GM12878 (cell line): ENCODE results near the gene DMRTA2. TPM values are rescaled to one million over a fixed set of nuclear protein-coding genes. Genes with fewer than 3 reads are reported as not detected.
"Not testable (repeated sequence)": the region's sequence is repeated elsewhere in the genome, so short reads cannot be mapped to it uniquely, and the experiment has no call there.

Experiments
- ATAC-seq: fragments of 200-7000 bp; cut with Tn5 transposase; 3 replicates; pipeline ENCODE4 v1.9.1; 2020; ENCODE audit warnings: mild to moderate bottlenecking, moderate library complexity
- BruUV-seq: library from RNA; stranded (reverse); fragments of 400-500 nt; replicated peaks from 2 replicates; lab custom pipeline; 2021; lab: Mats Ljungman, UMichigan
- CTCF ChIA-PET: fragments of 300-600 bp; sonication (Branson Sonifier 250); formaldehyde crosslinking; extraction: SDS; loops from one replicate; lab custom pipeline; 2021; ENCODE audit warnings: inconsistent platforms; lab: Yijun Ruan, JAX
- POLR2A ChIA-PET: fragments of 350-600 bp; formaldehyde crosslinking; extraction: SDS; loops from one replicate; lab custom pipeline; 2021; ENCODE audit warnings: inconsistent platforms; lab: Charles Lee
- RAD21 ChIA-PET: fragments of 300-600 bp; sonication (Branson Sonifier 250); formaldehyde crosslinking; loops from one replicate; lab custom pipeline; 2023; ENCODE audit warnings: antibody characterized with exemption; ENCODE audit not compliant: unreplicated experiment; lab: Charles Lee
- SMC1A ChIA-PET: fragments of 300-600 bp; sonication (Branson Sonifier 250); formaldehyde crosslinking; loops from one replicate; lab custom pipeline; 2023; ENCODE audit not compliant: unreplicated experiment, uncharacterized antibody; lab: Charles Lee
- DNase-seq: peaks from one replicate; pipeline ENCODE4 v3.0.0-alpha.2; 2011; ENCODE audit warnings: low read depth, low spot score
- FAIRE-seq: peaks from 3 replicates; lab custom pipeline; 2011; peaks lifted over from hg19 to GRCh38; lab: Jason Lieb, UNC
- H2AFZ ChIP-seq: 2 replicates; pipeline ENCODE4 v1.6.0; 2011; ENCODE audit warnings: low read depth, low read length, control low read depth; ENCODE audit not compliant: control insufficient read depth
- H3K27ac ChIP-seq: 2 replicates; pipeline ENCODE4 v1.5.1; 2011; ENCODE audit warnings: control low read depth; ENCODE audit not compliant: control insufficient read depth, insufficient read depth
- H3K27me3 ChIP-seq, 2 experiments: replicated peaks in 1 of 2; 2 replicates each; pipeline versions ENCODE4 v1.6.0 to v1.6.1; 2011; ENCODE audit warnings: low read length in 1 of 2; ENCODE audit not compliant: control insufficient read depth in 2 of 2, insufficient read depth in 2 of 2
- H3K36me3 ChIP-seq, 2 experiments: 2 replicates each; pipeline ENCODE4 v1.5.1; 2011; ENCODE audit warnings: low read length in 1 of 2; ENCODE audit not compliant: control insufficient read depth in 2 of 2, insufficient read depth in 2 of 2
- H3K4me1 ChIP-seq: 2 replicates; pipeline ENCODE4 v1.6.1; 2011; ENCODE audit warnings: mild to moderate bottlenecking, low read length, moderate library complexity, mixed read lengths; ENCODE audit not compliant: control insufficient read depth, insufficient read depth
- H3K4me2 ChIP-seq: 2 replicates; pipeline ENCODE4 v1.6.0; 2011; ENCODE audit warnings: control low read depth; ENCODE audit not compliant: control insufficient read depth, insufficient read depth
- H3K4me3 ChIP-seq: fragments of 200-600 bp; sonication (generic); 2 replicates; pipeline ENCODE4 v1.5.1; 2016
- H3K79me2 ChIP-seq: 2 replicates; pipeline ENCODE4 v1.6.0; 2011; ENCODE audit warnings: low read length; ENCODE audit not compliant: control insufficient read depth, insufficient read depth
- H3K9ac ChIP-seq: 2 replicates; pipeline ENCODE4 v1.8.0; 2011; ENCODE audit warnings: low read length, control low read depth, mixed read lengths; ENCODE audit not compliant: control insufficient read depth, insufficient read depth
- H3K9me3 ChIP-seq: replicated peaks from 3 replicates; pipeline ENCODE4 v1.5.1; 2011; ENCODE audit warnings: mild to moderate bottlenecking, low read length; ENCODE audit not compliant: control insufficient read depth, insufficient read depth
- H4K20me1 ChIP-seq: 2 replicates; pipeline ENCODE4 v1.6.0; 2011; ENCODE audit not compliant: control insufficient read depth, insufficient read depth
- CBFB ChIP-seq: IDR thresholded peaks from 2 replicates; pipeline ENCODE4 v1.6.1; 2016; ENCODE audit warnings: antibody characterized with exemption, low read depth
- CBX5 ChIP-seq: sonication (generic); IDR thresholded peaks from 2 replicates; pipeline ENCODE4 v1.6.1; 2016; ENCODE audit warnings: low read depth, moderate library complexity, mild to moderate bottlenecking, inconsistent platforms
- HDGF ChIP-seq: fragments of 450-650 bp; IDR thresholded peaks from 2 replicates; pipeline ENCODE4 v1.6.1; 2016; ENCODE audit warnings: antibody characterized with exemption
- NFXL1 ChIP-seq: fragments of 450-650 bp; IDR thresholded peaks from 2 replicates; pipeline ENCODE4 v1.6.1; 2017; ENCODE audit warnings: antibody characterized with exemption, mild to moderate bottlenecking, borderline replicate concordance
- RFX5 ChIP-seq: IDR thresholded peaks from 2 replicates; pipeline ENCODE4 v1.6.1; 2011; ENCODE audit warnings: low read depth, low read length, improper control_type of control experiment
- SREBF1 ChIP-seq: IDR thresholded peaks from 2 replicates; pipeline ENCODE4 v1.6.1; 2012; ENCODE audit warnings: mild to moderate bottlenecking, low read length
- TBL1XR1 ChIP-seq: IDR thresholded peaks from 2 replicates; pipeline ENCODE4 v1.6.1; 2012; ENCODE audit warnings: low read depth, low read length, improper control_type of control experiment
- TCF7 ChIP-seq: IDR thresholded peaks from 2 replicates; pipeline ENCODE4 v1.6.1; 2014; ENCODE audit warnings: antibody characterized with exemption, borderline replicate concordance
- ZNF592 ChIP-seq: fragments of 450-650 bp; IDR thresholded peaks from 2 replicates; pipeline ENCODE4 v1.6.1; 2017; ENCODE audit warnings: mild to moderate bottlenecking, moderate library complexity
- WGBS: methylation state at CpG from one replicate; pipeline ENCODE4 v1.1.6; 2016; ENCODE audit warnings: low lambda C conversion rate; ENCODE audit not compliant: insufficient replicate concordance, insufficient coverage; ENCODE audit errors: missing lambda C conversion rate; 5-methylcytosine and 5-hydroxymethylcytosine counted together
- in situ Hi-C: fragments of 300-500 bp; cut with MboI; formaldehyde crosslinking; loops from 9 replicates; pipeline ENCODE4 v1.14.3; 2018; ENCODE audit warnings: mixed read lengths
- intact Hi-C: fragments of 100-400 bp; cut with micrococcal nuclease; formaldehyde crosslinking; loops from one replicate; pipeline ENCODE4 v1.14.2; 2022; ENCODE audit not compliant: unreplicated experiment
- polyA plus RNA-seq, 11 experiments: library from polyadenylated mRNA; depleted of rRNA in 4 of 11; unstranded in 6 of 11; stranded (reverse) in 5 of 11; fragments of >200 nt; fragmentation: Nextera tagmentation in 4 of 11; fragmentation: Illumina TruSeq in 1 of 11; extraction: Ambion mirVana in 4 of 11; extraction: Trizol in 1 of 11; gene quantifications; 1 replicate in 1 of 11; 2 replicates in 10 of 11; pipeline versions ENCODE4 v1.2.1 to v1.2.3, GENCODE V29; 2011 to 2016; ENCODE audit warnings: inconsistent platforms in 2 of 11, missing spikeins in 2 of 11, low read depth in 1 of 11
- total RNA-seq, 4 experiments: library from RNA; depleted of rRNA in 3 of 4; stranded (reverse); fragments of >200 nt in 3 of 4; fragmentation: Illumina TruSeq in 1 of 4; extraction: Trizol in 1 of 4; gene quantifications; 2 replicates each; pipeline versions ENCODE4 v1.2.1 to v1.2.3, GENCODE V29; 2013 to 2021
- TF ChIP-seq, protein P1 (sequence below): fragments of 450-650 bp; IDR thresholded peaks from 2 replicates; pipeline ENCODE4 v1.6.1; 2016; ENCODE audit warnings: mild to moderate bottlenecking

Gene DMRTA2
- total and polyA plus RNA-seq, 10 of the 15 experiments (the other 5 are each of a cell fraction or from before 2014, with no cell fraction given) = not detected

- H3K9ac ChIP-seq, SMC1A ChIA-PET, H3K4me2 ChIP-seq, ATAC-seq, H3K4me1 ChIP-seq, H3K4me3 ChIP-seq, H3K9me3 ChIP-seq, H3K27me3 ChIP-seq, H3K79me2 ChIP-seq, H3K27ac ChIP-seq, BruUV-seq, DNase-seq, H3K36me3 ChIP-seq, RAD21 ChIA-PET, H2AFZ ChIP-seq, in situ Hi-C loops, FAIRE-seq, H4K20me1 ChIP-seq, POLR2A ChIA-PET, intact Hi-C loops, CTCF ChIA-PET: not testable (repeated sequence)
- no CpG with 5 or more reads among the region's 33 CpGs for WGBS
Measured at GRCh38 chr1:50381551-50381950, 41.7 kb downstream of the DMRTA2 start.

GRCh38 chr1:50378770-50379169 lies 44.5 kb downstream of the DMRTA2 start:
- H4K20me1 ChIP-seq = no peaks in the 10 kb centered on the region
- no peaks in the 10 kb centered on the region for H3K27me3 ChIP-seq
- CTCF ChIA-PET = interaction anchor here (0.6 to 1.5 kb wide), 3 partner anchors 16 to 340 kb away, joined by 3 read pairs; no protein-coding TSS in a partner anchor
- no peaks in the 10 kb centered on the region for H3K4me1 ChIP-seq
- RAD21 ChIA-PET = interaction anchor here (1.8 kb wide), 1 partner anchor 225 kb away, joined by 4 read pairs; no protein-coding TSS in a partner anchor
- no peak overlapping the region for H3K4me2 ChIP-seq
- no peak overlapping the region for H3K27ac ChIP-seq
- ATAC-seq = no peak
- H3K9me3 ChIP-seq = no peaks in the 10 kb centered on the region
- no TSS peak for BruUV-seq
- H2AFZ ChIP-seq = no peak overlapping the region
- no peak overlapping the region for H3K4me3 ChIP-seq
- H3K79me2 ChIP-seq = no peaks in the 10 kb centered on the region
- 100% methylated on average over 2 of the region's 2 CpGs for WGBS
- no peak for FAIRE-seq
- DNase-seq = no peak
- no peaks in the 10 kb centered on the region for H3K36me3 ChIP-seq
- no peak overlapping the region for H3K9ac ChIP-seq
- POLR2A ChIA-PET = interaction anchor here (0.5 kb wide), 1 partner anchor 79 kb away, joined by 3 read pairs; no protein-coding TSS in a partner anchor
- SMC1A ChIA-PET = no interaction called here
- intact Hi-C loops (no loop called here), in situ Hi-C loops (no loop called here)
- TF ChIP-seq TCF7 = no peak
- TF ChIP-seq, protein P1, sequence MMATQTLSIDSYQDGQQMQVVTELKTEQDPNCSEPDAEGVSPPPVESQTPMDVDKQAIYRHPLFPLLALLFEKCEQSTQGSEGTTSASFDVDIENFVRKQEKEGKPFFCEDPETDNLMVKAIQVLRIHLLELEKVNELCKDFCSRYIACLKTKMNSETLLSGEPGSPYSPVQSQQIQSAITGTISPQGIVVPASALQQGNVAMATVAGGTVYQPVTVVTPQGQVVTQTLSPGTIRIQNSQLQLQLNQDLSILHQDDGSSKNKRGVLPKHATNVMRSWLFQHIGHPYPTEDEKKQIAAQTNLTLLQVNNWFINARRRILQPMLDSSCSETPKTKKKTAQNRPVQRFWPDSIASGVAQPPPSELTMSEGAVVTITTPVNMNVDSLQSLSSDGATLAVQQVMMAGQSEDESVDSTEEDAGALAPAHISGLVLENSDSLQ = no peak
- no peak for TF ChIP-seq CBFB
- no peak for TF ChIP-seq SREBF1
- no peak for TF ChIP-seq TBL1XR1
- no peak for TF ChIP-seq NFXL1
- TF ChIP-seq RFX5 = no peak
- TF ChIP-seq ZNF592 = no peak
- TF ChIP-seq HDGF = no peak
- TF ChIP-seq CBX5 = no peak
